Gastrocnemius medialis (tissue), 4 donors: Measurements from ENCODE around the gene MADCAM1. TPM values are rescaled to one million over a fixed set of nuclear protein-coding genes. Genes with fewer than 3 reads are reported as not detected.
"Not testable (repeated sequence)": the region's sequence is repeated elsewhere in the genome, so short reads cannot be mapped to it uniquely, and the experiment has no call there.

ENCODE experiments used
- ATAC-seq, 2 donors: fragments of 150-250 bp; one replicate each; pipeline ENCODE4 v1.9.1; 2016
- DNase-seq, 2 donors: peaks; one replicate each; pipeline ENCODE4 v3.0.0-alpha.2; 2019
- H3K27ac ChIP-seq, 4 donors: fragments of 200-600 bp; sonication (generic); 1 replicate in 1 of 4; 2 replicates in 3 of 4; pipeline ENCODE4 v1.5.1; 2016 to 2018; ENCODE audit warnings: mild to moderate bottlenecking in 2 of 4, moderate library complexity in 1 of 4
- H3K27me3 ChIP-seq, 3 donors: fragments of 200-600 bp; sonication (generic) in 2 of 3; 1 replicate in 1 of 3; 2 replicates in 2 of 3; pipeline versions ENCODE4 v1.5.1 to v1.6.0; 2016 to 2019; ENCODE audit warnings: mild to moderate bottlenecking in 1 of 3, moderate library complexity in 1 of 3
- H3K36me3 ChIP-seq, 2 donors: fragments of 200-600 bp; sonication (generic) in 1 of 2; one replicate each; pipeline ENCODE4 v1.5.1; 2017 to 2018
- H3K4me1 ChIP-seq, 2 donors: fragments of 200-600 bp; sonication (generic) in 1 of 2; one replicate each; pipeline ENCODE4 v1.5.1; 2016 to 2017; ENCODE audit warnings: mild to moderate bottlenecking in 2 of 2
- H3K4me3 ChIP-seq, 4 donors: fragments of 200-600 bp; sonication (generic) in 3 of 4; 1 replicate in 1 of 4; 2 replicates in 3 of 4; pipeline ENCODE4 v1.5.1; 2016 to 2019; ENCODE audit warnings: mild to moderate bottlenecking in 2 of 4
- H3K9me3 ChIP-seq, 3 donors: fragments of 200-600 bp; sonication (generic) in 2 of 3; 1 replicate in 1 of 3; 2 replicates in 2 of 3; pipeline ENCODE4 v1.5.1; 2016 to 2019
- POLR2A ChIP-seq, 2 donors: fragments of 450-650 bp; IDR thresholded peaks; one replicate each; pipeline ENCODE4 v1.6.1; 2017; ENCODE audit warnings: antibody characterized with exemption in 2 of 2, mild to moderate bottlenecking in 2 of 2, moderate library complexity in 2 of 2
- in situ Hi-C, 4 donors: fragments of 200-750 bp; cut with MboI; loops; one replicate each; pipeline versions ENCODE4 v1.15.0 to v1.8.0; 2017; ENCODE audit warnings: low sequenced_read_pairs in 4 of 4
- intact Hi-C: fragments of 100-400 bp; cut with DNase I; formaldehyde crosslinking; loops from one replicate; pipeline ENCODE4 v1.15.1; 2023; ENCODE audit warnings: low total_unique reads
- total RNA-seq, 4 donors: library from RNA; depleted of rRNA; stranded (reverse); fragments of >200 nt; gene quantifications; one replicate each; pipeline versions ENCODE4 v1.1.0 to v1.2.3, GENCODE V29; 2016
- TF ChIP-seq, protein P1 (sequence below), 5 experiments: fragments of 450-650 bp in 3 of 5; fragments of 200-600 bp in 2 of 5; sonication (generic) in 2 of 5; IDR thresholded peaks in 4 of 5; conservative IDR thresholded peaks in 1 of 5; 1 replicate in 4 of 5; 2 replicates in 1 of 5; pipeline ENCODE4 v1.5.1; 2016 to 2019; ENCODE audit warnings: antibody characterized with exemption in 5 of 5, mild to moderate bottlenecking in 3 of 5, moderate library complexity in 3 of 5

MADCAM1 gene
- total RNA-seq, 4 donors from 2014 or later = 0.18 TPM; not detected in 3

- no peak for ATAC-seq
- Histone ChIP-seq H3K4me3 (no peak overlapping the region), H3K36me3 (no peaks in the 10 kb centered on the region), H3K27ac (no peak overlapping the region), H3K27me3 (peaks cover 0 to 3% (median 0%) of the 10 kb centered on the region in 3 donors), H3K4me1 (peaks cover 0 to 3% of the 10 kb centered on the region in 2 donors), H3K9me3 (no peaks in the 10 kb centered on the region)
- in situ Hi-C loops = no loop called here
- intact Hi-C loops = no loop called here
- TF ChIP-seq, protein P1, sequence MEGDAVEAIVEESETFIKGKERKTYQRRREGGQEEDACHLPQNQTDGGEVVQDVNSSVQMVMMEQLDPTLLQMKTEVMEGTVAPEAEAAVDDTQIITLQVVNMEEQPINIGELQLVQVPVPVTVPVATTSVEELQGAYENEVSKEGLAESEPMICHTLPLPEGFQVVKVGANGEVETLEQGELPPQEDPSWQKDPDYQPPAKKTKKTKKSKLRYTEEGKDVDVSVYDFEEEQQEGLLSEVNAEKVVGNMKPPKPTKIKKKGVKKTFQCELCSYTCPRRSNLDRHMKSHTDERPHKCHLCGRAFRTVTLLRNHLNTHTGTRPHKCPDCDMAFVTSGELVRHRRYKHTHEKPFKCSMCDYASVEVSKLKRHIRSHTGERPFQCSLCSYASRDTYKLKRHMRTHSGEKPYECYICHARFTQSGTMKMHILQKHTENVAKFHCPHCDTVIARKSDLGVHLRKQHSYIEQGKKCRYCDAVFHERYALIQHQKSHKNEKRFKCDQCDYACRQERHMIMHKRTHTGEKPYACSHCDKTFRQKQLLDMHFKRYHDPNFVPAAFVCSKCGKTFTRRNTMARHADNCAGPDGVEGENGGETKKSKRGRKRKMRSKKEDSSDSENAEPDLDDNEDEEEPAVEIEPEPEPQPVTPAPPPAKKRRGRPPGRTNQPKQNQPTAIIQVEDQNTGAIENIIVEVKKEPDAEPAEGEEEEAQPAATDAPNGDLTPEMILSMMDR (IDR thresholded peaks at IDR 0.05 in 4 of 5, conservative IDR thresholded peaks at IDR 0.05 in 1 of 5) = no peak
- no peak for TF ChIP-seq POLR2A (IDR thresholded peaks at IDR 0.05)
- no peak for DNase-seq
Measured at GRCh38 chr19:478236-478903, 17.9 kb upstream of the MADCAM1 start.

GRCh38 chr19:478976-479375 lies 17.3 kb upstream of the MADCAM1 start:
- ATAC-seq (no peak), DNase-seq (no peak)
- TF ChIP-seq, protein P1 (IDR thresholded peaks at IDR 0.05 in 4 of 5, conservative IDR thresholded peaks at IDR 0.05 in 1 of 5) = no peak
- no peak for TF ChIP-seq POLR2A (IDR thresholded peaks at IDR 0.05)
- Histone ChIP-seq H3K4me3 (no peak overlapping the region), H3K4me1 (peaks cover 0 to 3% of the 10 kb centered on the region in 2 donors), H3K27me3 (peaks cover 0 to 3% (median 0%) of the 10 kb centered on the region in 3 donors), H3K9me3 (no peaks in the 10 kb centered on the region), H3K27ac (no peak overlapping the region), H3K36me3 (no peaks in the 10 kb centered on the region)
- in situ Hi-C loops = no loop called here
- intact Hi-C loops = no loop called here

DNA sequence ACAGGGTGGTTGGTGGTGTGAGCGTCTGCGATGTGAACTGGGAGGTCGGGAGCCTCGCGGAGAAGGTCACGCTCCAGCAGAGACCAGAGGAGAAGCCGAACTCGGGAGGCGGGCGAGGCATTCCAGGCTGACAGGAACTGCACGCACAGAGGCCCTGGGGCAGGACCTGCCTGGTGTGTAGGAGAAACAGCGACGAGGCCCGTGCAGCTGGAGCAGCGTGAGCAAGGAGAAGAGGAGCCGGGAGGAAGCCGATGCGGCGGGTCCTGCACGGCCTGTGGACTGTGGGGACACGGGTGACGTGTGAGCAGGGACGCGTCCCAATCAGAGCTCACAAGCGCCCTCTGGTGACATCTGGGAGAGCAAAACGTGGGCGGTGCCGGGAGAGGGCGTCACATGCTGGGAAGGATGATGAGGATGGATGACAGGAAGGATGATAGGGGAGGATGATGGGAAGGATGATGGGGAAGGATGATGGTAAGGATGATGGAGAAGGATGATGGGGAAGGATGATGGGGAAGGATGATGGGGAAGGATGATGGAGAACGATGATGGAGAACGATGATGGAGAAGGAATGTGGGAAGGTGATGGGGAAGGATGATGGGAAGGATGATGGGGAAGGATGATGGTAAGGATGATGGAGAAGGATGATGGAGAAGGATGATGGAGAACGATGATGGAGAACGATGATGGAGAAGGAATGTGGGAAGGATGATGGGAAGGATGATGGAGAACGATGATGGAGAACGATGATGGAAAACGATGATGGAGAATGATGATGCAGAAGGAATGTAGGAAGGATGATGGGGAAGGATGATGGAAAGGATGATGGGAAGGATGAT lies 16.1 kb upstream of the MADCAM1 start:
- Histone ChIP-seq H3K36me3 (no peaks in the 10 kb centered on the region), H3K4me1 (peaks cover 0 to 3% of the 10 kb centered on the region in 2 donors), H3K27me3 (peaks cover 2 to 10% (median 7%) of the 10 kb centered on the region in 3 donors), H3K4me3 (peak overlapping the region; percentile 26 to 46 (median 30)), H3K9me3 (no peaks in the 10 kb centered on the region), H3K27ac (peak overlapping the region in 2 of 4 donors; percentile 44 to 47)
- ATAC-seq = peak; percentile 85 to 86
- intact Hi-C loops (loop anchor here (2.0 kb wide), 1 partner anchor 95 kb away; no protein-coding TSS in a partner anchor), in situ Hi-C loops (no loop called here)
- TF ChIP-seq POLR2A (IDR thresholded peaks at IDR 0.05) = no peak
- TF ChIP-seq, protein P1 (IDR thresholded peaks at IDR 0.05 in 4 of 5, conservative IDR thresholded peaks at IDR 0.05 in 1 of 5) = peak; percentile 18 to 54 (median 51)
- peak in 1 of 2 donors; percentile 58 for DNase-seq

DNA sequence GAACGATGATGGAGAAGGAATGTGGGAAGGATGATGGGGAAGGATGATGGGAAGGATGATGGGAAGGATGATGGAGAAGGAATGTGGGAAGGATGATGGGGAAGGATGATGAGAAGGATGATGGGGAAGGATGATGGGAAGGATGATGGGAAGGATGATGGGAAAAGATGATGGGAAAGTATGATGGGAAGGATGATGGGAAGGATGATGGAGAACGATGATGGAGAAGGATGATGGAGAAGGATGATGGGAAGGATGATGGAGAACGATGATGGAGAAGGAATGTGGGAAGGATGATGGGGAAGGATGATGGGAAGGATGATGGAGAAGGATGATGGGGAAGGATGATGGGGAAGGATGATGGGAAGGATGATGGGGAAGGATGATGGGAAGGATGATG lies 15.2 kb upstream of the MADCAM1 start:
- intact Hi-C loops = loop anchor here (2.0 kb wide), 1 partner anchor 96 kb away; no protein-coding TSS in a partner anchor
- DNase-seq, H3K36me3 ChIP-seq, H3K4me1 ChIP-seq, H3K27ac ChIP-seq, in situ Hi-C loops, ATAC-seq, H3K9me3 ChIP-seq, H3K4me3 ChIP-seq: not testable (repeated sequence)
- peaks cover 11 to 19% (median 13%) of the 10 kb centered on the region in 3 donors for H3K27me3 ChIP-seq
